ENCODE measurements around the gene F8. TPM values are rescaled to one million over a fixed set of nuclear protein-coding genes. Genes with fewer than 3 reads are reported as not detected.
A peak's percentile ranks its signal among the peaks of the same experiment; 100 is the strongest.

Gene F8
- total RNA-seq, 1 experiment from 2014 or later: 15.2 TPM

- H3K27ac ChIP-seq: no peak overlapping the region
- no TSS peak for BruUV-seq (replicated peaks)
- POLR2A ChIA-PET (ENCODE audit: unreplicated experiment): no interaction called here
Observed at GRCh38 chrX:155056877-155057792, 34.6 kb upstream of the F8 start.

GRCh38 chrX:155056471-155056870 lies 33.9 kb upstream of the F8 start:
- CTCF ChIA-PET: interaction anchor here (0.5 kb wide), 1 partner anchor 163 kb away, joined by 3 read pairs; no protein-coding TSS in a partner anchor
- Histone ChIP-seq H3K9me2 (ENCODE audit: insufficient read depth) (no peaks in the 10 kb centered on the region), H3K4me3 (no peak overlapping the region), H3K9me3 (ENCODE audit: insufficient read depth, low read depth) (no peaks in the 10 kb centered on the region), H3K4me2 (no peak overlapping the region), H3K27ac (no peak overlapping the region), H3F3A (ENCODE audit: insufficient read depth, low read depth) (no peaks in the 10 kb centered on the region), H3K4me1 (replicated peaks; ENCODE audit: insufficient read depth) (no peaks in the 10 kb centered on the region), H4K20me1 (ENCODE audit: insufficient read depth) (no peaks in the 10 kb centered on the region), H3K36me3 (ENCODE audit: low read depth) (no peaks in the 10 kb centered on the region), H3K27me3 (ENCODE audit: insufficient read depth, low read depth) (no peaks in the 10 kb centered on the region), H3K79me2 (ENCODE audit: low read depth) (no peaks in the 10 kb centered on the region), H2AFZ (no peak overlapping the region)
- intact Hi-C loops (cut with micrococcal nuclease; ENCODE audit: unreplicated experiment): loop anchor here (2.0 kb wide), 1 partner anchor 138 kb away; no protein-coding TSS in a partner anchor
- POLR2A ChIA-PET (ENCODE audit: unreplicated experiment): no interaction called here
- TF ChIP-seq CTCF (conservative IDR thresholded peaks at IDR 0.05) (no peak), EZH2 (IDR thresholded peaks at IDR 0.05; ENCODE audit: low read depth) (no peak)
- no TSS peak for BruUV-seq (replicated peaks)
- DNase-seq: no peak

More at GRCh38 chrX:155056877-155057792, 34.6 kb upstream of the F8 start:
- Histone ChIP-seq H3K27me3 (ENCODE audit: insufficient read depth, low read depth) (no peaks in the 10 kb centered on the region), H3K9me3 (ENCODE audit: insufficient read depth, low read depth) (no peaks in the 10 kb centered on the region), H3F3A (ENCODE audit: insufficient read depth, low read depth) (no peaks in the 10 kb centered on the region), H3K4me2 (no peak overlapping the region), H2AFZ (no peak overlapping the region), H3K4me3 (no peak overlapping the region), H3K9me2 (ENCODE audit: insufficient read depth) (no peaks in the 10 kb centered on the region), H3K4me1 (replicated peaks; ENCODE audit: insufficient read depth) (no peaks in the 10 kb centered on the region), H3K79me2 (ENCODE audit: low read depth) (no peaks in the 10 kb centered on the region), H4K20me1 (ENCODE audit: insufficient read depth) (no peaks in the 10 kb centered on the region), H3K36me3 (ENCODE audit: low read depth) (no peaks in the 10 kb centered on the region)
- peak in 1 of 2 experiments; percentile 66 for DNase-seq
- intact Hi-C loops (cut with micrococcal nuclease; ENCODE audit: unreplicated experiment): loop anchor here (1.0 to 2.0 kb wide), 2 partner anchors 76 to 138 kb away; no protein-coding TSS in a partner anchor
- TF ChIP-seq EZH2 (IDR thresholded peaks at IDR 0.05; ENCODE audit: low read depth) (no peak), CTCF (conservative IDR thresholded peaks at IDR 0.05) (peak; percentile 78)
- CTCF ChIA-PET: interaction anchor here (0.5 kb wide), 1 partner anchor 162 kb away, joined by 3 read pairs; no protein-coding TSS in a partner anchor

- H3K4me2 ChIP-seq: no peak overlapping the region
Observed at GRCh38 chrX:155055494-155055893, 33.0 kb upstream of the F8 start.

More at GRCh38 chrX:155055494-155055893, 33.0 kb upstream of the F8 start:
- no peaks in the 10 kb centered on the region for H3K9me2 ChIP-seq (ENCODE audit: insufficient read depth)
- TF ChIP-seq CTCF (conservative IDR thresholded peaks at IDR 0.05): no peak
- no peak for TF ChIP-seq EZH2 (IDR thresholded peaks at IDR 0.05; ENCODE audit: low read depth)
- no peak overlapping the region for H3K27ac ChIP-seq
- H3K27me3 ChIP-seq (ENCODE audit: insufficient read depth, low read depth): no peaks in the 10 kb centered on the region
- BruUV-seq (replicated peaks): no TSS peak
- DNase-seq: no peak
- no peaks in the 10 kb centered on the region for H3F3A ChIP-seq (ENCODE audit: insufficient read depth, low read depth)
- H3K4me1 ChIP-seq (replicated peaks; ENCODE audit: insufficient read depth): no peaks in the 10 kb centered on the region
- H3K36me3 ChIP-seq (ENCODE audit: low read depth): no peaks in the 10 kb centered on the region
- no peaks in the 10 kb centered on the region for H4K20me1 ChIP-seq (ENCODE audit: insufficient read depth)
- no peak overlapping the region for H2AFZ ChIP-seq
- ChIA-PET CTCF (interaction anchor here (0.6 kb wide), 1 partner anchor 161 kb away, joined by 4 read pairs; the partner anchor contains the start of gene VBP1), POLR2A (ENCODE audit: unreplicated experiment) (no interaction called here)
- H3K79me2 ChIP-seq (ENCODE audit: low read depth): no peaks in the 10 kb centered on the region
- H3K9me3 ChIP-seq (ENCODE audit: insufficient read depth, low read depth): no peaks in the 10 kb centered on the region
- no peak overlapping the region for H3K4me3 ChIP-seq
- intact Hi-C loops (cut with micrococcal nuclease; ENCODE audit: unreplicated experiment): no loop called here
